PC-3 (cell line): ENCODE measurements around the gene LHX2. TPM values are rescaled to one million over a fixed set of nuclear protein-coding genes. Genes with fewer than 3 reads are reported as not detected.

ENCODE experiments used
- ATAC-seq: fragments of 200-7000 bp; cut with Tn5 transposase; 2 replicates; pipeline ENCODE4 v1.9.1; 2020; ENCODE audit warnings: mild to moderate bottlenecking, moderate library complexity
- BruUV-seq: library from RNA; stranded (reverse); fragments of 400-500 nt; replicated peaks from 2 replicates; lab custom pipeline; 2021; lab: Mats Ljungman, UMichigan
- CTCF ChIA-PET: fragments of 300-600 bp; sonication (Branson Sonifier 250); formaldehyde crosslinking; loops from one replicate; lab custom pipeline; 2022; ENCODE audit warnings: antibody characterized with exemption; lab: Charles Lee
- POLR2A ChIA-PET: fragments of 300-600 bp; sonication (Branson Sonifier 250); formaldehyde crosslinking; loops from one replicate; lab custom pipeline; 2022; ENCODE audit warnings: antibody characterized with exemption; ENCODE audit not compliant: unreplicated experiment; lab: Charles Lee
- DNase-seq: peaks from one replicate; pipeline ENCODE4 v3.0.0-alpha.2; 2015
- H2AFZ ChIP-seq: fragments of 300-600 bp; sonication (generic); 2 replicates; pipeline ENCODE4 v1.6.0; 2016; ENCODE audit warnings: antibody characterized with exemption, low read length
- H3F3A ChIP-seq: fragments of 300-600 bp; sonication (generic); one replicate; pipeline ENCODE4 v1.6.0; 2017; ENCODE audit warnings: antibody characterized with exemption, low read length, control low read depth, mild to moderate bottlenecking; ENCODE audit not compliant: unreplicated experiment
- H3K27ac ChIP-seq: fragments of 300-600 bp; sonication (generic); 2 replicates; pipeline ENCODE4 v1.5.1; 2016; ENCODE audit warnings: mild to moderate bottlenecking, low read length
- H3K27me3 ChIP-seq: fragments of 300-600 bp; sonication (generic); 2 replicates; pipeline ENCODE4 v1.6.1; 2016; ENCODE audit warnings: low read length, mixed read lengths
- H3K36me3 ChIP-seq: fragments of 300-600 bp; sonication (generic); 2 replicates; pipeline ENCODE4 v1.6.1; 2016; ENCODE audit warnings: low read depth, mixed run types, low read length, mixed read lengths
- H3K4me1 ChIP-seq: fragments of 300-600 bp; sonication (generic); 2 replicates; pipeline ENCODE4 v1.5.1; 2016; ENCODE audit warnings: low read length; ENCODE audit not compliant: insufficient read depth
- H3K4me2 ChIP-seq: fragments of 300-600 bp; sonication (generic); 2 replicates; pipeline ENCODE4 v1.6.0; 2016; ENCODE audit warnings: low read length
- H3K4me3 ChIP-seq: fragments of 300-600 bp; sonication (generic); 2 replicates; pipeline ENCODE4 v1.5.1; 2016; ENCODE audit warnings: mild to moderate bottlenecking, low read length, mixed read lengths
- H3K79me2 ChIP-seq: fragments of 300-600 bp; sonication (generic); 2 replicates; pipeline ENCODE4 v1.6.1; 2017; ENCODE audit warnings: low read length, mixed read lengths
- H3K9ac ChIP-seq: fragments of 300-600 bp; sonication (generic); 2 replicates; pipeline ENCODE4 v1.6.0; 2016; ENCODE audit warnings: mild to moderate bottlenecking, low read length
- H3K9me2 ChIP-seq: fragments of 300-600 bp; sonication (generic); replicated peaks from 2 replicates; pipeline ENCODE4 v1.6.1; 2016; ENCODE audit warnings: mixed run types, low read length, mixed read lengths
- H3K9me3 ChIP-seq: fragments of 300-600 bp; sonication (generic); 2 replicates; pipeline ENCODE4 v1.6.1; 2016; ENCODE audit warnings: low read length, mixed read lengths
- H4K20me1 ChIP-seq: fragments of 300-600 bp; sonication (generic); 2 replicates; pipeline ENCODE4 v1.6.1; 2016; ENCODE audit warnings: low read length, mixed read lengths
- EZH2 ChIP-seq: fragments of 300-600 bp; sonication (generic); IDR thresholded peaks from one replicate; pipeline ENCODE4 v1.6.1; 2017; ENCODE audit warnings: antibody characterized with exemption, mild to moderate bottlenecking, low read length; ENCODE audit not compliant: unreplicated experiment
- EZH2phosphoT487 ChIP-seq: fragments of 300-600 bp; sonication (generic); IDR thresholded peaks from 2 replicates; pipeline ENCODE4 v1.6.1; 2018; ENCODE audit warnings: mild to moderate bottlenecking, antibody characterized with exemption, low read length, borderline replicate concordance
- intact Hi-C: fragments of 100-400 bp; cut with micrococcal nuclease; formaldehyde crosslinking; loops from 2 replicates; pipeline ENCODE4 v1.9.0; 2023
- total RNA-seq: library from RNA; depleted of rRNA; stranded (reverse); fragments of >200 nt; gene quantifications from 2 replicates; pipeline ENCODE4 v1.2.3, GENCODE V29; 2014
- TF ChIP-seq, protein P1 (sequence below): fragments of 300-600 bp; sonication (generic); conservative IDR thresholded peaks from 2 replicates; pipeline ENCODE4 v1.5.1; 2017; ENCODE audit warnings: antibody characterized with exemption, low read depth, mild to moderate bottlenecking, low read length

Gene LHX2
- total RNA-seq, 1 experiment from 2014 or later = 1.1 TPM

DNA sequence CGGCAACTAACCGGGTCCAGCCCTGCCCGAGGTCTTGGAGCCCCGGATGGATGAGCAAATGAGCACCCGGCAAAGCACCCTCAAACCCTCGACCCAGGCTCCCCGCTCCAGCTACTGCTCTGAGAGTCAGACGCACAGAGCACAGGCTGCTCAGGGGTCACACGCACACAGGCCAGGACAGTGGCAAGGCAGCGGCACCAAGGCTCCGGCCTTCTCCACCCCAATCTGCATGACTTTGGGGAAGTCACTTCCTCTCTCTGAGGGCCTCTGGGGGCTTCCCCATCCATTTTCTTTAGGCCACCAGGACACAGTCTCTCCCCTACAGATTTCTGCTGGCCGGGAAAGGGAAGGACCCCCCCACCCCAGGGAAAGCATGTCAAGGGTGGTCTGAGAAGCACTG, 18.0 kb downstream of the LHX2 start:
- H3K79me2 ChIP-seq = no peaks in the 10 kb centered on the region
- intact Hi-C loops = no loop called here
- CTCF ChIA-PET = no interaction called here
- H3K27me3 ChIP-seq = no peaks in the 10 kb centered on the region
- POLR2A ChIA-PET = no interaction called here
- H3F3A ChIP-seq = no peaks in the 10 kb centered on the region
- no peak overlapping the region for H3K9ac ChIP-seq
- no peak overlapping the region for H2AFZ ChIP-seq
- H3K36me3 ChIP-seq = no peaks in the 10 kb centered on the region
- H3K9me2 ChIP-seq = no peaks in the 10 kb centered on the region
- no peak overlapping the region for H3K4me3 ChIP-seq
- H4K20me1 ChIP-seq = no peaks in the 10 kb centered on the region
- no peaks in the 10 kb centered on the region for H3K9me3 ChIP-seq
- TF ChIP-seq EZH2 = no peak
- no peak for TF ChIP-seq EZH2phosphoT487
- TF ChIP-seq, protein P1, sequence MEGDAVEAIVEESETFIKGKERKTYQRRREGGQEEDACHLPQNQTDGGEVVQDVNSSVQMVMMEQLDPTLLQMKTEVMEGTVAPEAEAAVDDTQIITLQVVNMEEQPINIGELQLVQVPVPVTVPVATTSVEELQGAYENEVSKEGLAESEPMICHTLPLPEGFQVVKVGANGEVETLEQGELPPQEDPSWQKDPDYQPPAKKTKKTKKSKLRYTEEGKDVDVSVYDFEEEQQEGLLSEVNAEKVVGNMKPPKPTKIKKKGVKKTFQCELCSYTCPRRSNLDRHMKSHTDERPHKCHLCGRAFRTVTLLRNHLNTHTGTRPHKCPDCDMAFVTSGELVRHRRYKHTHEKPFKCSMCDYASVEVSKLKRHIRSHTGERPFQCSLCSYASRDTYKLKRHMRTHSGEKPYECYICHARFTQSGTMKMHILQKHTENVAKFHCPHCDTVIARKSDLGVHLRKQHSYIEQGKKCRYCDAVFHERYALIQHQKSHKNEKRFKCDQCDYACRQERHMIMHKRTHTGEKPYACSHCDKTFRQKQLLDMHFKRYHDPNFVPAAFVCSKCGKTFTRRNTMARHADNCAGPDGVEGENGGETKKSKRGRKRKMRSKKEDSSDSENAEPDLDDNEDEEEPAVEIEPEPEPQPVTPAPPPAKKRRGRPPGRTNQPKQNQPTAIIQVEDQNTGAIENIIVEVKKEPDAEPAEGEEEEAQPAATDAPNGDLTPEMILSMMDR = no peak
- DNase-seq = no peak
- ATAC-seq = no peak
- no peaks in the 10 kb centered on the region for H3K4me1 ChIP-seq
- H3K27ac ChIP-seq = no peak overlapping the region
- H3K4me2 ChIP-seq = no peak overlapping the region
- BruUV-seq = no TSS peak

DNA sequence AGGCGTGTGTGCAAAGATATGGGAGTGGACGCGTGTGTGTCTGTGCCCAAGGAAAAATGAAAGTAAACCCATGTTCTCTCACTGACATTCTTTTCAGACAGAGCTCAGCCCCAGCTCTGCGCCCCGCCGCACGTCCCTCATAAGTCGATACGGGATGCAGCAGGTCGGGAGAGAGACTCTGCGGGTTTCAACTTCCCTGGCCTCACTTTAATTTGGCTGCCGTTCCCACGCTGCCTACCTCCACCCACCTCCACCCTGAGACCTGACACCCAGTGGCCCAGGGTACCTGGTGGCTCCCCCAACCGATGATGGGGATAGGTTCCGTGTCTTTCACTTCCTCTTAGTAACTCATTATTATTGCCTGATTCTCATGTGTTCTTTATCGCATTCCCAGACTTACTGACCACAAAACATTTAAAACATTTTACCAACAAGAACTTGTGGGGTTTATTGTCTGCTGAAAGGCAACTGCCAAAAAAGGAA, 19.4 kb downstream of the LHX2 start:
- DNase-seq (no peak), ATAC-seq (no peak)
- no peak overlapping the region for H3K4me2 ChIP-seq

DNA sequence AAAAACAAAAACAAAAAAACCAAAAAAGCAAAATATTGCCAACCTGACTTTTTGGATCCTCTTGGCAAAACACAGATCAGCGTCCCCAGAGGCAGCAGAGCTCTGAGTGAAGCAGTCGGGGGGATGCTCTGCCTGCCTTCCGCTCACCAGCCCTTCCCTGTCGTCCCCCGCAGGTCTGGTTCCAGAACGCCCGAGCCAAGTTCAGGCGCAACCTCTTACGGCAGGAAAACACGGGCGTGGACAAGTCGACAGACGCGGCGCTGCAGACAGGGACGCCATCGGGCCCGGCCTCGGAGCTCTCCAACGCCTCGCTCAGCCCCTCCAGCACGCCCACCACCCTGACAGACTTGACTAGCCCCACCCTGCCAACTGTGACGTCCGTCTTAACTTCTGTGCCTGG, 20.7 kb downstream of the LHX2 start:
- H3F3A ChIP-seq = no peaks in the 10 kb centered on the region
- H3K27ac ChIP-seq = no peak overlapping the region
- no peak overlapping the region for H3K4me3 ChIP-seq
- no peaks in the 10 kb centered on the region for H3K36me3 ChIP-seq
- no peaks in the 10 kb centered on the region for H3K9me3 ChIP-seq
- no peaks in the 10 kb centered on the region for H3K9me2 ChIP-seq
- intact Hi-C loops = no loop called here
- BruUV-seq = no TSS peak
- no peaks in the 10 kb centered on the region for H4K20me1 ChIP-seq
- H3K9ac ChIP-seq = no peak overlapping the region
- no peaks in the 10 kb centered on the region for H3K79me2 ChIP-seq
- TF ChIP-seq, protein P1 = no peak
- TF ChIP-seq EZH2phosphoT487 (no peak), EZH2 (no peak)
- H3K4me1 ChIP-seq = no peaks in the 10 kb centered on the region
- H3K4me2 ChIP-seq = no peak overlapping the region
- H2AFZ ChIP-seq = no peak overlapping the region
- no peaks in the 10 kb centered on the region for H3K27me3 ChIP-seq
- ATAC-seq = no peak
- POLR2A ChIA-PET = no interaction called here
- CTCF ChIA-PET = no interaction called here
- no peak for DNase-seq

More for the DNA sequence above, 19.4 kb downstream of the LHX2 start:
- H3F3A ChIP-seq = no peaks in the 10 kb centered on the region
- no peak for TF ChIP-seq EZH2
- TF ChIP-seq, protein P1 = no peak
- no peak for TF ChIP-seq EZH2phosphoT487
- no peak overlapping the region for H3K9ac ChIP-seq
- no peak overlapping the region for H2AFZ ChIP-seq
- intact Hi-C loops = no loop called here
- H4K20me1 ChIP-seq = no peaks in the 10 kb centered on the region
- no peaks in the 10 kb centered on the region for H3K9me3 ChIP-seq
- H3K4me1 ChIP-seq = no peaks in the 10 kb centered on the region
- H3K79me2 ChIP-seq = no peaks in the 10 kb centered on the region
- H3K36me3 ChIP-seq = no peaks in the 10 kb centered on the region
- H3K27ac ChIP-seq = no peak overlapping the region
- ChIA-PET POLR2A (no interaction called here), CTCF (no interaction called here)
- no peak overlapping the region for H3K4me3 ChIP-seq
- H3K9me2 ChIP-seq = no peaks in the 10 kb centered on the region
- BruUV-seq = no TSS peak
- H3K27me3 ChIP-seq = no peaks in the 10 kb centered on the region
